Colonic mucosa (tissue), 4 donors: ENCODE measurements around the gene IL1RAPL1. TPM values are rescaled to one million over a fixed set of nuclear protein-coding genes. Genes with fewer than 3 reads are reported as not detected.

Experiments used
- DNase-seq: peaks from one replicate; pipeline ENCODE4 v3.0.0-alpha.2; 2020
- H3K27ac ChIP-seq: fragments of 200-600 bp; one replicate; pipeline ENCODE4 v1.8.0; 2021
- H3K27me3 ChIP-seq: fragments of 200-600 bp; one replicate; pipeline ENCODE4 v1.8.0; 2021
- H3K36me3 ChIP-seq: fragments of 200-600 bp; one replicate; pipeline ENCODE4 v1.8.0; 2021
- H3K4me1 ChIP-seq: fragments of 200-600 bp; one replicate; pipeline ENCODE4 v1.8.0; 2021; ENCODE audit warnings: mild to moderate bottlenecking
- H3K4me3 ChIP-seq: fragments of 200-600 bp; one replicate; pipeline ENCODE4 v1.8.0; 2021
- H3K9ac ChIP-seq, 2 donors: one replicate each; pipeline ENCODE4 v1.7.0; 2013; ENCODE audit warnings: control low read depth in 2 of 2, low read depth in 2 of 2, low read length in 2 of 2
- H3K9me3 ChIP-seq: fragments of 200-600 bp; one replicate; pipeline ENCODE4 v1.8.0; 2021
- intact Hi-C: fragments of 100-400 bp; cut with DNase I; formaldehyde crosslinking; loops from one replicate; pipeline ENCODE4 v1.14.1; 2022
- total RNA-seq, 2 donors: library from RNA; stranded (reverse); fragmentation: NEBNext Ultra II Directional in 1 of 2; extraction: Animal tissue kit (Norgen Biotek cat#: 25700) in 1 of 2; gene quantifications; one replicate each; pipeline ENCODE4 v1.2.1, GENCODE V29; 2021
- TF ChIP-seq, protein P1 (sequence below): fragments of 200-600 bp; IDR thresholded peaks from one replicate; pipeline ENCODE4 v1.8.0; 2022; ENCODE audit warnings: antibody characterized with exemption, mild to moderate bottlenecking
- donor health status: healthy.
- donor health status: DM: no; HTN: no; CAD: no.
- donor health status: DM: no; HTN: no; CAD: no.

IL1RAPL1 gene
- total RNA-seq, 2 donors from 2014 or later = 0.10 to 0.24 TPM

DNA sequence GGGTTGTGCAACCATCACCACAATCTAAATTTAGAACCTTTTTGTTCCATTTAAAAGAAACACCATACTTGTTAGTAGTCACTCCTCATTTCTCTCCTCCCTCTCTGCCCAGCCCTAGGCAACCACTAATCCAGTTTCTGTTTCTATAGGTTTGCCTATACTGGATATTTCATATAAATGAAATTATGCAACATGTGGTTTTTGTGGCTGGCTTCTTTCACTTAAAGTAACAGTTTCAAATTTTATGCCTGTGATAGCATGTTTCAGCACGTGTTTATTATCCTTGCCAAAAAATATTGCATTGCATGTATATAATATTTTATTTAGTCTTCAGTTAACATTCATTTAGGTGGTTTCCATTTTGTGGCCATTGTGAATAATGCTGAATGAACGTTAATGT is 437.6 kb downstream of the IL1RAPL1 start:
- no peak for DNase-seq
- intact Hi-C loops = no loop called here
- H3K4me1 ChIP-seq = no peaks in the 10 kb centered on the region
- H3K4me3 ChIP-seq = no peak overlapping the region
- TF ChIP-seq, protein P1, sequence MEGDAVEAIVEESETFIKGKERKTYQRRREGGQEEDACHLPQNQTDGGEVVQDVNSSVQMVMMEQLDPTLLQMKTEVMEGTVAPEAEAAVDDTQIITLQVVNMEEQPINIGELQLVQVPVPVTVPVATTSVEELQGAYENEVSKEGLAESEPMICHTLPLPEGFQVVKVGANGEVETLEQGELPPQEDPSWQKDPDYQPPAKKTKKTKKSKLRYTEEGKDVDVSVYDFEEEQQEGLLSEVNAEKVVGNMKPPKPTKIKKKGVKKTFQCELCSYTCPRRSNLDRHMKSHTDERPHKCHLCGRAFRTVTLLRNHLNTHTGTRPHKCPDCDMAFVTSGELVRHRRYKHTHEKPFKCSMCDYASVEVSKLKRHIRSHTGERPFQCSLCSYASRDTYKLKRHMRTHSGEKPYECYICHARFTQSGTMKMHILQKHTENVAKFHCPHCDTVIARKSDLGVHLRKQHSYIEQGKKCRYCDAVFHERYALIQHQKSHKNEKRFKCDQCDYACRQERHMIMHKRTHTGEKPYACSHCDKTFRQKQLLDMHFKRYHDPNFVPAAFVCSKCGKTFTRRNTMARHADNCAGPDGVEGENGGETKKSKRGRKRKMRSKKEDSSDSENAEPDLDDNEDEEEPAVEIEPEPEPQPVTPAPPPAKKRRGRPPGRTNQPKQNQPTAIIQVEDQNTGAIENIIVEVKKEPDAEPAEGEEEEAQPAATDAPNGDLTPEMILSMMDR = no peak
- H3K9ac ChIP-seq = no peak overlapping the region
- H3K27ac ChIP-seq = no peak overlapping the region
- H3K27me3 ChIP-seq = no peaks in the 10 kb centered on the region
- H3K9me3 ChIP-seq = no peaks in the 10 kb centered on the region
- no peaks in the 10 kb centered on the region for H3K36me3 ChIP-seq

DNA sequence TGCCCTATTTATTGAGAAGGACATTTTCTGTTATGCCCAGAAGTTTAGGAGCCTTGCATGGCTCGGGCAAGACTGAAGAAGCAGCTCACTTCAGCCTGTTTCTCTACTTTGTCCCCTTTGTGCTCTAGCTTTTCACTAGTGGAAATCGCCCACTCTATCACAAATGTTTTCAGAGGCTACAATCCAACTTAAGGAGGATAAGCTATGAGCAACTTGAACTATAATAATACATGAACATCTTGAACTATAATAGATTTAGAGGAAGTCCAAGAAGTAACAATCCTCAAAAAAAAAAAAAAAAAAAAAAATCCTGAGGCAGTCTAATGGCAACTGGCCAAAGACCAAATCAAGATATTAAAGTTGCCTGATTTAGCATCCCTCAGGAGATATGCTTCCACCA is 452.3 kb downstream of the IL1RAPL1 start:
- Histone ChIP-seq H3K27me3 (no peaks in the 10 kb centered on the region), H3K9me3 (no peaks in the 10 kb centered on the region), H3K4me1 (no peaks in the 10 kb centered on the region), H3K36me3 (no peaks in the 10 kb centered on the region), H3K27ac (no peak overlapping the region), H3K4me3 (no peak overlapping the region), H3K9ac (no peak overlapping the region)
- no peak for DNase-seq
- intact Hi-C loops = no loop called here
- TF ChIP-seq, protein P1 = no peak

DNA sequence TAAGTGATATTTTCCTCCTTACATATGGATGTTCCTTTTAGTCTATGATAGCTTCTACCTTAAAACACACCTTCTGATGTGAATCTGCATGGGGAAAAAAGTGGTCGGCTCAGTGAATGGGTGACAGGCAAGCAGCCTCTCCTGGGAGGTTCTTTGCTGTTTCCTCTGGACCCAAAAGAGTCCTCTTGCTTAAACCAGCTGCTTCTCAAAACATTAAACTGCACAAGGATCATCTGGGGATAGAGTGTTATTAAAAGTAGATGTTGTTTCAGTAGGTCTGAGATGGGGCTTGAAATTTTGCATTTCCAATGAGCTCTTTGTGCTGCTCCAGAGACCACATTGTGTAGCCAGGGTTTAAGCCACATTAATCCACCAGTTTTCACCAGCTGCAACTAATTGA is 452.9 kb downstream of the IL1RAPL1 start:
- Histone ChIP-seq H3K9ac (no peak overlapping the region), H3K9me3 (no peaks in the 10 kb centered on the region), H3K4me3 (no peak overlapping the region), H3K4me1 (no peaks in the 10 kb centered on the region), H3K27ac (no peak overlapping the region), H3K27me3 (no peaks in the 10 kb centered on the region), H3K36me3 (no peaks in the 10 kb centered on the region)
- TF ChIP-seq, protein P1 = no peak
- no peak for DNase-seq
- intact Hi-C loops = no loop called here

DNA sequence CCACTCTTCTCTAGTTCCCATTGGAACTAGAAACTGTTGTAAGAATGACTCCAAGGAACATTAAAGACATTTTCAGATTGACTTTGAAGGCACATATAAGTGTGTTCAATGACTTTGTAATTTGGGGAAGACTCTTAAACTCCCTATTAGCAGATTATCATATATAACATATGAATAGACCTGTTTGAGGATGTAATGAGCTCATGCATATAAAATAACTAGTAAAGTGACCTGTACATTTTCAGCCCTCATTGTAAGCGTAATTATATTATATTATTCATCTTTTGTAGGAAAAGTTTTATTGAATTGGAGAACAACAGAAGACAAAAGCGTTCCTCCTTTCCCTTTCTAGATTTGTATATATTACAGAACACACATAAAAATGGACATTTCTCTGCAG is 455.1 kb downstream of the IL1RAPL1 start:
- H3K4me3 ChIP-seq = no peak overlapping the region
- TF ChIP-seq, protein P1 = no peak
- intact Hi-C loops = no loop called here
- no peak overlapping the region for H3K9ac ChIP-seq
- H3K9me3 ChIP-seq = no peaks in the 10 kb centered on the region
- no peaks in the 10 kb centered on the region for H3K36me3 ChIP-seq
- H3K27ac ChIP-seq = no peak overlapping the region
- DNase-seq = no peak
- no peaks in the 10 kb centered on the region for H3K4me1 ChIP-seq
- no peaks in the 10 kb centered on the region for H3K27me3 ChIP-seq

DNA sequence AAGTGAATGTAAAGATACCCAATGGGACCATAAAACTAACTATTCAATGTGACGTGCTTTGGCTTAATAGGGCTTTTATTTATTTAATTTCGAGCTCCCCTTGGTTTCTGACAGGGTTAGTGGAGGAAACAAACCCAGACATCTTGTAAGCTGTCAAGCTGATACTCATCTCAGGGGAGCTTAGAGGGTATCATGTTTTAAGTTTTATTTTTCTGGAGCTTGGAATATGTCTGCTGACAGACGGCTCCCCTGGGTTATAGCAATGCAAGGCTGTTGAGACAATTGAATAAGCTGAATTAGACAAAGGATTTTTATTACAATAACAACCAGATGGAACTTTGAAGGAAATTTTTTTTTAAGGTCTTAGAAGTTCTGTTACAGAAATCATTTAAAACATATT is 456.5 kb downstream of the IL1RAPL1 start:
- Histone ChIP-seq H3K27ac (no peak overlapping the region), H3K4me3 (no peak overlapping the region), H3K4me1 (no peaks in the 10 kb centered on the region), H3K27me3 (no peaks in the 10 kb centered on the region), H3K9me3 (no peaks in the 10 kb centered on the region), H3K9ac (no peak overlapping the region), H3K36me3 (no peaks in the 10 kb centered on the region)
- TF ChIP-seq, protein P1 = no peak
- intact Hi-C loops = no loop called here
- no peak for DNase-seq
